GM10266 (cell line): ENCODE measurements around the gene SLC6A11.

ENCODE experiments used
- DNase-seq: peaks from one replicate; pipeline ENCODE4 v3.0.0; 2012; ENCODE audit errors: extremely low spot score
- CTCF ChIP-seq: IDR thresholded peaks from 2 replicates; pipeline ENCODE4 v1.5.1; 2012; ENCODE audit warnings: mild to moderate bottlenecking, low read depth; ENCODE audit not compliant: control insufficient read depth, insufficient read depth; ENCODE audit errors: missing control alignments

The SLC6A11 gene

DNA sequence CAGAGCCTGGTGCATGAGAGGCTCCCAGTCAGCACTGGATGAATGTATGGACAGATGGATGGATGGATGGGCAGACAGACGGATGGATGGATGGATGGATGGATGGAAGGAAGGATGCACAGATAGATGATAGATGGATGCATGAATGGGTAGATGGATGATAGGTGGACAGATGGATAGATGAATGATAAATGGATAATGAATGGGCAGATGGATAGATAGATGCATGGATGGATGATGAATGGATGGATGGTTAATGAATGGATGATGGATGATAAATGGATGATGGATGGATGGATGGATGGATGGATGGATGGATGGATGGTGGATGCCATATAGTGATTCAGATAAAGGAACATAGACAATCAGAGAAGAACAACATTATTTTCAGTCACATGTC is 71.0 kb downstream of the SLC6A11 start:
- DNase-seq = no peak
- no peak for TF ChIP-seq CTCF

GRCh38 chr3:10888518-10889090 is 72.6 kb downstream of the SLC6A11 start:
- no peak for TF ChIP-seq CTCF
- DNase-seq = no peak

- no peak for DNase-seq
- no peak for TF ChIP-seq CTCF
Measured at GRCh38 chr3:10889206-10889960, 73.4 kb downstream of the SLC6A11 start.

- no peak for TF ChIP-seq CTCF
- no peak for DNase-seq
Measured at GRCh38 chr3:10890665-10891064, 74.6 kb downstream of the SLC6A11 start.

GRCh38 chr3:10892622-10893021 is 76.6 kb downstream of the SLC6A11 start:
- no peak for DNase-seq
- no peak for TF ChIP-seq CTCF

GRCh38 chr3:10901296-10901945 is 85.4 kb downstream of the SLC6A11 start:
- no peak for TF ChIP-seq CTCF
- DNase-seq = no peak

DNA sequence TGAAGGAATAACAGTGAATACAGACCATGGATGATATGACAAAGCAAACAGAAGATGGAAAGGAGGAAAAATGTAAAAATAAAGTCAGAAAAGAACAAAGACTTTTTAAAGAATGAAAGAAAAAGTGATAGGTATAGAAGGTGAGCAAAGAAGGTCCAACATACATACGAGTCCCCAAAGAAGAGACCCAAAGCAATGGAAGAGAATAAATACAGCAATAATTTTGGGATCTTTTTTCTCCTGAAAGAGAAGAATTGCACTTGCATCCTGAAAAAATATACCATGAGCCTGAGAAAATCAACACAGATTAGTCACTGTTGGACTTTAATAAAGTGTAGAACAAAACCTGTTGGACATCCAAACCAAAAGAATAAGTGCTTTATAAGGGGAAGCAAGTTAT is 91.2 kb downstream of the SLC6A11 start:
- no peak for DNase-seq
- no peak for TF ChIP-seq CTCF
